ENCODE data around the gene CCDC181. TPM values are rescaled to one million over a fixed set of nuclear protein-coding genes. Genes with fewer than 3 reads are reported as not detected.

CCDC181 gene
- total and polyA plus RNA-seq, 2 donors (not counting 3 experiments of a cell fraction or from before 2014, with no cell fraction given): 0.18 to 0.22 TPM

- H3K79me2 ChIP-seq (ENCODE audit: control insufficient read depth, insufficient read depth, low read length): no peaks in the 10 kb centered on the region
- H2AFZ ChIP-seq (ENCODE audit: low read depth, low read length): no peak overlapping the region
- FAIRE-seq (no peak), DNase-seq (ENCODE audit: low read depth, low spot score) (no peak)
- H3K4me1 ChIP-seq (ENCODE audit: control insufficient read depth, extremely low read depth, insufficient read depth, low read length): no peaks in the 10 kb centered on the region
- dilution Hi-C loops (cut with MboI; ENCODE audit: extremely low pct_ligation_motif_present, low sequenced_read_pairs) (no loop called here), intact Hi-C loops (cut with micrococcal nuclease) (no loop called here)
- no TSS peak for BruUV-seq (replicated peaks)
- CTCF ChIA-PET: interaction anchor here (1.1 kb wide), 1 partner anchor 8 kb away, joined by 3 read pairs; no protein-coding TSS in a partner anchor
- no peak overlapping the region for H3K4me3 ChIP-seq (replicated peaks in 1 of 3; ENCODE audit: insufficient read depth in 1 of 3, low read depth in 1 of 3, low read length in 3 of 3)
- peaks cover 0 to 5% of the 10 kb centered on the region in 2 experiments for H3K27me3 ChIP-seq (ENCODE audit: control insufficient read depth in 2 of 2, insufficient read depth in 2 of 2, low read length in 2 of 2)
- POLR2A ChIA-PET: no interaction called here
- H3K4me2 ChIP-seq (ENCODE audit: insufficient read depth, low read length): no peak overlapping the region
- no peaks in the 10 kb centered on the region for H4K20me1 ChIP-seq (replicated peaks; ENCODE audit: control insufficient read depth, extremely low read depth, insufficient read depth, low read length)
- H3K36me3 ChIP-seq (ENCODE audit: control insufficient read depth in 2 of 2, extremely low read depth in 1 of 2, insufficient read depth in 2 of 2, low read length in 2 of 2): no peaks in the 10 kb centered on the region
- H3K9ac ChIP-seq (replicated peaks; ENCODE audit: extremely low read depth, insufficient read depth, low read length): no peak overlapping the region
- no peaks in the 10 kb centered on the region for H3K9me1 ChIP-seq (replicated peaks; ENCODE audit: control insufficient read depth, extremely low read depth, insufficient read depth, low read length)
- no peak overlapping the region for H3K27ac ChIP-seq (ENCODE audit: insufficient read depth, low read depth, low read length)
- no peak for TF ChIP-seq GATA2 (IDR thresholded peaks at IDR 0.05; ENCODE audit: insufficient read depth, insufficient read length, low read depth, low read length)
- TF ChIP-seq MYC (IDR thresholded peaks at IDR 0.05; ENCODE audit: low read depth, low read length): no peak
- no peak for TF ChIP-seq FOS (IDR thresholded peaks at IDR 0.05; ENCODE audit: borderline replicate concordance, insufficient read depth, low read length)
- no peak for TF ChIP-seq JUN (IDR thresholded peaks at IDR 0.05; ENCODE audit: borderline replicate concordance, insufficient read depth, insufficient read length, low read depth)
- no peak for TF ChIP-seq POLR2AphosphoS5 (IDR thresholded peaks at IDR 0.05; ENCODE audit: insufficient read depth, low read depth, low read length)
- no peak for TF ChIP-seq EZH2 (IDR thresholded peaks at IDR 0.05; ENCODE audit: borderline replicate concordance, low read depth, low read length, severe bottlenecking)
- TF ChIP-seq MAX (IDR thresholded peaks at IDR 0.05; ENCODE audit: insufficient read depth, insufficient read length): no peak
- TF ChIP-seq CTCF (IDR thresholded peaks at IDR 0.05; ENCODE audit: extremely low read depth in 1 of 2, insufficient read depth in 1 of 2, low read depth in 1 of 2, low read length in 2 of 2): no peak
- no peak for TF ChIP-seq POLR2A (IDR thresholded peaks at IDR 0.05; ENCODE audit: low read depth, low read length)
- no peaks in the 10 kb centered on the region for H3K9me3 ChIP-seq (replicated peaks; ENCODE audit: control insufficient read depth, insufficient read depth, low read length)
Measured at GRCh38 chr1:169443923-169444322, 16.6 kb upstream of the CCDC181 start.

All from endothelial cell of umbilical vein (primary cell).